Stimulated activated CD8-positive, alpha-beta memory T cell treated with anti-CD3 and anti-CD28 coated beads, Interleukin-2, amount 100 ng/mL, for 1 hour (primary cell): ENCODE results near the gene NEO1.

Experiments
- DNase-seq, 2 donors: peaks; one replicate each; pipeline ENCODE4 v3.0.0-alpha.2; 2020; ENCODE audit warnings: low read depth in 2 of 2

NEO1 gene

GRCh38 chr15:73330206-73331051 lies 278.2 kb downstream of the NEO1 start:
- no peak for DNase-seq

GRCh38 chr15:73331501-73331900 lies 279.2 kb downstream of the NEO1 start:
- DNase-seq, result no peak

- DNase-seq, result no peak
Measured at GRCh38 chr15:73331991-73332925, 280.0 kb downstream of the NEO1 start.

GRCh38 chr15:73333001-73333400 lies 280.7 kb downstream of the NEO1 start:
- DNase-seq, result no peak

- DNase-seq, result no peak
Measured at GRCh38 chr15:73334086-73334485, 281.8 kb downstream of the NEO1 start.

GRCh38 chr15:73335026-73335425 lies 282.8 kb downstream of the NEO1 start:
- DNase-seq, result no peak

GRCh38 chr15:73335471-73335870 lies 283.2 kb downstream of the NEO1 start:
- DNase-seq, result no peak

- DNase-seq, result no peak
Measured at GRCh38 chr15:73336756-73337155, 284.5 kb downstream of the NEO1 start.

- no peak for DNase-seq
Measured at GRCh38 chr15:73337187-73337586, 284.9 kb downstream of the NEO1 start.

GRCh38 chr15:73338058-73338457 lies 285.8 kb downstream of the NEO1 start:
- DNase-seq, result no peak

GRCh38 chr15:73338606-73339374 lies 286.5 kb downstream of the NEO1 start:
- no peak for DNase-seq

GRCh38 chr15:73340502-73341192 lies 288.4 kb downstream of the NEO1 start:
- no peak for DNase-seq

GRCh38 chr15:73341886-73342600 lies 289.8 kb downstream of the NEO1 start:
- no peak for DNase-seq

GRCh38 chr15:73344056-73344455 lies 291.8 kb downstream of the NEO1 start:
- DNase-seq, result no peak

GRCh38 chr15:73345658-73346057 lies 293.4 kb downstream of the NEO1 start:
- no peak for DNase-seq

- peak; percentile 17 to 19 for DNase-seq
Measured at GRCh38 chr15:73346735-73347312, 294.6 kb downstream of the NEO1 start.

- DNase-seq, result no peak
Measured at GRCh38 chr15:73349191-73349590, 296.9 kb downstream of the NEO1 start.

- no peak for DNase-seq
Measured at GRCh38 chr15:73352082-73352481, 299.8 kb downstream of the NEO1 start.

GRCh38 chr15:73353734-73354133 lies 301.5 kb downstream of the NEO1 start:
- DNase-seq, result no peak

GRCh38 chr15:73354241-73354640 lies 302.0 kb downstream of the NEO1 start:
- no peak for DNase-seq
